GM12878 (cell line): ENCODE results near the gene ZNF532. TPM values are rescaled to one million over a fixed set of nuclear protein-coding genes. Genes with fewer than 3 reads are reported as not detected.
A peak's percentile ranks its signal among the peaks of the same experiment; 100 is the strongest.

Source experiments
- ATAC-seq: fragments of 200-7000 bp; cut with Tn5 transposase; 3 replicates; pipeline ENCODE4 v1.9.1; 2020; ENCODE audit warnings: mild to moderate bottlenecking, moderate library complexity
- BruUV-seq: library from RNA; stranded (reverse); fragments of 400-500 nt; replicated peaks from 2 replicates; lab custom pipeline; 2021; lab: Mats Ljungman, UMichigan
- CTCF ChIA-PET: fragments of 300-600 bp; sonication (Branson Sonifier 250); formaldehyde crosslinking; extraction: SDS; loops from one replicate; lab custom pipeline; 2021; ENCODE audit warnings: inconsistent platforms; lab: Yijun Ruan, JAX
- POLR2A ChIA-PET: fragments of 350-600 bp; formaldehyde crosslinking; extraction: SDS; loops from one replicate; lab custom pipeline; 2021; ENCODE audit warnings: inconsistent platforms; lab: Charles Lee
- RAD21 ChIA-PET: fragments of 300-600 bp; sonication (Branson Sonifier 250); formaldehyde crosslinking; loops from one replicate; lab custom pipeline; 2023; ENCODE audit warnings: antibody characterized with exemption; ENCODE audit not compliant: unreplicated experiment; lab: Charles Lee
- SMC1A ChIA-PET: fragments of 300-600 bp; sonication (Branson Sonifier 250); formaldehyde crosslinking; loops from one replicate; lab custom pipeline; 2023; ENCODE audit not compliant: unreplicated experiment, uncharacterized antibody; lab: Charles Lee
- DNase-seq: peaks from one replicate; pipeline ENCODE4 v3.0.0-alpha.2; 2011; ENCODE audit warnings: low read depth, low spot score
- FAIRE-seq: peaks from 3 replicates; lab custom pipeline; 2011; peaks lifted over from hg19 to GRCh38; lab: Jason Lieb, UNC
- H2AFZ ChIP-seq: 2 replicates; pipeline ENCODE4 v1.6.0; 2011; ENCODE audit warnings: low read depth, low read length, control low read depth; ENCODE audit not compliant: control insufficient read depth
- H3K27ac ChIP-seq: 2 replicates; pipeline ENCODE4 v1.5.1; 2011; ENCODE audit warnings: control low read depth; ENCODE audit not compliant: control insufficient read depth, insufficient read depth
- H3K27me3 ChIP-seq, 2 experiments: replicated peaks in 1 of 2; 2 replicates each; pipeline versions ENCODE4 v1.6.0 to v1.6.1; 2011; ENCODE audit warnings: low read length in 1 of 2; ENCODE audit not compliant: control insufficient read depth in 2 of 2, insufficient read depth in 2 of 2
- H3K36me3 ChIP-seq, 2 experiments: 2 replicates each; pipeline ENCODE4 v1.5.1; 2011; ENCODE audit warnings: low read length in 1 of 2; ENCODE audit not compliant: control insufficient read depth in 2 of 2, insufficient read depth in 2 of 2
- H3K4me1 ChIP-seq: 2 replicates; pipeline ENCODE4 v1.6.1; 2011; ENCODE audit warnings: mild to moderate bottlenecking, low read length, moderate library complexity, mixed read lengths; ENCODE audit not compliant: control insufficient read depth, insufficient read depth
- H3K4me2 ChIP-seq: 2 replicates; pipeline ENCODE4 v1.6.0; 2011; ENCODE audit warnings: control low read depth; ENCODE audit not compliant: control insufficient read depth, insufficient read depth
- H3K4me3 ChIP-seq: fragments of 200-600 bp; sonication (generic); 2 replicates; pipeline ENCODE4 v1.5.1; 2016
- H3K79me2 ChIP-seq: 2 replicates; pipeline ENCODE4 v1.6.0; 2011; ENCODE audit warnings: low read length; ENCODE audit not compliant: control insufficient read depth, insufficient read depth
- H3K9ac ChIP-seq: 2 replicates; pipeline ENCODE4 v1.8.0; 2011; ENCODE audit warnings: low read length, control low read depth, mixed read lengths; ENCODE audit not compliant: control insufficient read depth, insufficient read depth
- H3K9me3 ChIP-seq: replicated peaks from 3 replicates; pipeline ENCODE4 v1.5.1; 2011; ENCODE audit warnings: mild to moderate bottlenecking, low read length; ENCODE audit not compliant: control insufficient read depth, insufficient read depth
- H4K20me1 ChIP-seq: 2 replicates; pipeline ENCODE4 v1.6.0; 2011; ENCODE audit not compliant: control insufficient read depth, insufficient read depth
- JUNB ChIP-seq: IDR thresholded peaks from 2 replicates; pipeline ENCODE4 v1.6.1; 2016; ENCODE audit warnings: antibody characterized with exemption, mild to moderate bottlenecking
- NFIC ChIP-seq: IDR thresholded peaks from 2 replicates; pipeline ENCODE4 v1.6.1; 2012; ENCODE audit warnings: low read depth, mild to moderate bottlenecking, inconsistent platforms, low read length, moderate library complexity
- PAX5 ChIP-seq: IDR thresholded peaks from 2 replicates; pipeline ENCODE4 v1.6.1; 2011; ENCODE audit warnings: low read depth, low read length, borderline replicate concordance
- PAX8 ChIP-seq: fragments of 450-650 bp; IDR thresholded peaks from 2 replicates; pipeline ENCODE4 v1.6.1; 2017; ENCODE audit warnings: mild to moderate bottlenecking, moderate library complexity
- POLR2AphosphoS2 ChIP-seq: IDR thresholded peaks from 2 replicates; pipeline ENCODE4 v1.6.1; 2011; ENCODE audit warnings: low read depth, mild to moderate bottlenecking, low read length, improper control_type of control experiment, moderate library complexity
- RB1 ChIP-seq: fragments of 450-650 bp; formaldehyde crosslinking; IDR thresholded peaks from 2 replicates; pipeline ENCODE4 v1.6.1; 2017; ENCODE audit warnings: mild to moderate bottlenecking, borderline replicate concordance
- RUNX3 ChIP-seq: IDR thresholded peaks from 2 replicates; pipeline ENCODE4 v1.6.1; 2012; ENCODE audit warnings: low read length, inconsistent platforms
- SIN3A ChIP-seq: IDR thresholded peaks from 2 replicates; pipeline ENCODE4 v1.6.1; 2012; ENCODE audit warnings: low read depth, low read length, improper control_type of control experiment
- SIX5 ChIP-seq: IDR thresholded peaks from 2 replicates; pipeline ENCODE4 v1.6.1; 2011; ENCODE audit warnings: mild to moderate bottlenecking, low read depth, low read length, moderate library complexity; ENCODE audit not compliant: severe bottlenecking
- SPI1 ChIP-seq: IDR thresholded peaks from 2 replicates; pipeline ENCODE4 v1.6.1; 2011; ENCODE audit warnings: low read depth, mild to moderate bottlenecking, low read length, moderate library complexity, borderline replicate concordance; ENCODE audit not compliant: insufficient read depth
- WRNIP1 ChIP-seq: IDR thresholded peaks from 2 replicates; pipeline ENCODE4 v1.6.1; 2011; ENCODE audit warnings: low read depth, low read length, improper control_type of control experiment, borderline replicate concordance
- ZNF217 ChIP-seq: fragments of 450-650 bp; IDR thresholded peaks from 2 replicates; pipeline ENCODE4 v1.6.1; 2017; ENCODE audit warnings: antibody characterized with exemption, mild to moderate bottlenecking
- WGBS: methylation state at CpG from one replicate; pipeline ENCODE4 v1.1.6; 2016; ENCODE audit warnings: low lambda C conversion rate; ENCODE audit not compliant: insufficient replicate concordance, insufficient coverage; ENCODE audit errors: missing lambda C conversion rate; 5-methylcytosine and 5-hydroxymethylcytosine counted together
- in situ Hi-C: fragments of 300-500 bp; cut with MboI; formaldehyde crosslinking; loops from 9 replicates; pipeline ENCODE4 v1.14.3; 2018; ENCODE audit warnings: mixed read lengths
- intact Hi-C: fragments of 100-400 bp; cut with micrococcal nuclease; formaldehyde crosslinking; loops from one replicate; pipeline ENCODE4 v1.14.2; 2022; ENCODE audit not compliant: unreplicated experiment
- polyA plus RNA-seq, 11 experiments: library from polyadenylated mRNA; depleted of rRNA in 4 of 11; unstranded in 6 of 11; stranded (reverse) in 5 of 11; fragments of >200 nt; fragmentation: Nextera tagmentation in 4 of 11; fragmentation: Illumina TruSeq in 1 of 11; extraction: Ambion mirVana in 4 of 11; extraction: Trizol in 1 of 11; gene quantifications; 1 replicate in 1 of 11; 2 replicates in 10 of 11; pipeline versions ENCODE4 v1.2.1 to v1.2.3, GENCODE V29; 2011 to 2016; ENCODE audit warnings: inconsistent platforms in 2 of 11, missing spikeins in 2 of 11, low read depth in 1 of 11
- total RNA-seq, 4 experiments: library from RNA; depleted of rRNA in 3 of 4; stranded (reverse); fragments of >200 nt in 3 of 4; fragmentation: Illumina TruSeq in 1 of 4; extraction: Trizol in 1 of 4; gene quantifications; 2 replicates each; pipeline versions ENCODE4 v1.2.1 to v1.2.3, GENCODE V29; 2013 to 2021
- TF ChIP-seq, protein P1 (sequence below): fragments of 450-650 bp; IDR thresholded peaks from 2 replicates; pipeline ENCODE4 v1.6.1; 2018; ENCODE audit warnings: borderline replicate concordance, mild to moderate bottlenecking; ENCODE audit not compliant: partially characterized antibody

ZNF532 gene
- total and polyA plus RNA-seq, 10 of the 15 experiments (the other 5 are each of a cell fraction or from before 2014, with no cell fraction given), result 0.44 to 3.4 (median 1.4) TPM

GRCh38 chr18:58934933-58935577, 70.4 kb downstream of the ZNF532 start:
- SMC1A ChIA-PET, result interaction anchor here (0.6 to 1.8 kb wide), 4 partner anchors 8 to 55 kb away, joined by 3 to 4 read pairs (median 3); no protein-coding TSS in a partner anchor
- BruUV-seq, result no TSS peak
- Histone ChIP-seq H2AFZ (no peak overlapping the region), H4K20me1 (no peaks in the 10 kb centered on the region), H3K36me3 (0 out of 4 replicates have a peak, but pooled peaks cover 0 to 4% of the 10 kb centered on the region in 2 experiments), H3K4me3 (no peak overlapping the region), H3K9ac (no peak overlapping the region), H3K9me3 (no peaks in the 10 kb centered on the region; the same call in 2 of the 3 replicates), H3K27ac (no peak overlapping the region), H3K4me1 (peaks cover 9% of the 10 kb centered on the region), H3K79me2 (no peaks in the 10 kb centered on the region), H3K4me2 (no peak overlapping the region), H3K27me3 (no peaks in the 10 kb centered on the region)
- POLR2A ChIA-PET, result no interaction called here
- TF ChIP-seq WRNIP1, result no peak
- intact Hi-C loops (no loop called here), in situ Hi-C loops (no loop called here)
- 68% methylated on average over 2 of the region's 3 CpGs for WGBS
- RAD21 ChIA-PET, result interaction anchor here (0.6 kb wide), 1 partner anchor 118 kb away, joined by 5 read pairs; no protein-coding TSS in a partner anchor
- no peak for DNase-seq
- no peak for ATAC-seq
- no peak for FAIRE-seq
- CTCF ChIA-PET, result no interaction called here

- Histone ChIP-seq H3K9me3 (no peaks in the 10 kb centered on the region; the same call in 2 of the 3 replicates), H3K27me3 (no peaks in the 10 kb centered on the region), H3K9ac (no peak overlapping the region), H4K20me1 (no peaks in the 10 kb centered on the region), H3K4me2 (peak overlapping the region; percentile 12; the same call in 1 of the 2 replicates), H3K27ac (no peak overlapping the region), H3K79me2 (no peaks in the 10 kb centered on the region), H3K4me3 (no peak overlapping the region), H2AFZ (no peak overlapping the region), H3K36me3 (0 out of 4 replicates have a peak, but pooled peaks cover 0 to 4% of the 10 kb centered on the region in 2 experiments), H3K4me1 (peaks cover 9% of the 10 kb centered on the region)
- FAIRE-seq (peak; percentile 27), DNase-seq (no peak), ATAC-seq (peak; percentile 38; the same call in 2 of the 3 replicates)
- ChIA-PET SMC1A (interaction anchor here (1.0 to 1.4 kb wide), 3 partner anchors 12 to 155 kb away, joined by 3 read pairs; no protein-coding TSS in a partner anchor), POLR2A (no interaction called here), RAD21 (no interaction called here), CTCF (interaction anchor here (1.0 to 1.1 kb wide), 3 partner anchors 12 to 169 kb away, joined by 3 to 4 read pairs (median 3); no protein-coding TSS in a partner anchor)
- WGBS, result 43% methylated on average over 3 of the region's 3 CpGs
- in situ Hi-C loops, result no loop called here
- no TSS peak for BruUV-seq
- intact Hi-C loops, result no loop called here
- TF ChIP-seq SIX5 (no peak), POLR2AphosphoS2 (no peak), JUNB (peak; percentile 20; the same call in 1 of the 2 replicates), NFIC (peak; percentile 44; the same call in 1 of the 2 replicates), SPI1 (0 out of 2 replicates have a peak, but pooled peaks have one; percentile 25), RB1 (no peak), RUNX3 (peak; percentile 12; the same call in 1 of the 2 replicates), SIN3A (no peak), PAX8 (no peak), ZNF217 (no peak), PAX5 (no peak)
- TF ChIP-seq, protein P1, sequence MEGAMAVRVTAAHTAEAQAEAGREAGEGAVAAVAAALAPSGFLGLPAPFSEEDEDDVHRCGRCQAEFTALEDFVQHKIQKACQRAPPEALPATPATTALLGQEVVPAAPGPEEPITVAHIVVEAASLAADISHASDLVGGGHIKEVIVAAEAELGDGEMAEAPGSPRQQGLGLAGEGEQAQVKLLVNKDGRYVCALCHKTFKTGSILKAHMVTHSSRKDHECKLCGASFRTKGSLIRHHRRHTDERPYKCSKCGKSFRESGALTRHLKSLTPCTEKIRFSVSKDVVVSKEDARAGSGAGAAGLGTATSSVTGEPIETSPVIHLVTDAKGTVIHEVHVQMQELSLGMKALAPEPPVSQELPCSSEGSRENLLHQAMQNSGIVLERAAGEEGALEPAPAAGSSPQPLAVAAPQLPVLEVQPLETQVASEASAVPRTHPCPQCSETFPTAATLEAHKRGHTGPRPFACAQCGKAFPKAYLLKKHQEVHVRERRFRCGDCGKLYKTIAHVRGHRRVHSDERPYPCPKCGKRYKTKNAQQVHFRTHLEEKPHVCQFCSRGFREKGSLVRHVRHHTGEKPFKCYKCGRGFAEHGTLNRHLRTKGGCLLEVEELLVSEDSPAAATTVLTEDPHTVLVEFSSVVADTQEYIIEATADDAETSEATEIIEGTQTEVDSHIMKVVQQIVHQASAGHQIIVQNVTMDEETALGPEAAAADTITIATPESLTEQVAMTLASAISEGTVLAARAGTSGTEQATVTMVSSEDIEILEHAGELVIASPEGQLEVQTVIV, result no peak
These were observed 72.6 kb downstream of the ZNF532 start for GRCh38 chr18:58937071-58937886.
